Uterus (tissue), 4 donors: ENCODE measurements around the gene DCLK2. TPM values are rescaled to one million over a fixed set of nuclear protein-coding genes. Genes with fewer than 3 reads are reported as not detected.

Experiments
- DNase-seq, 2 donors: peaks; one replicate each; pipeline ENCODE4 v3.0.0-alpha.2; 2019 to 2020
- H3K27ac ChIP-seq, 2 donors: fragments of 200-600 bp; sonication (generic); 1 replicate in 1 of 2; 2 replicates in 1 of 2; pipeline ENCODE4 v1.5.1; 2016 to 2018
- H3K27me3 ChIP-seq, 2 donors: fragments of 200-600 bp; sonication (generic); one replicate each; pipeline ENCODE4 v1.5.1; 2018 to 2019; ENCODE audit warnings: control low read depth in 1 of 2
- H3K36me3 ChIP-seq, 2 donors: fragments of 200-600 bp; sonication (generic); one replicate each; pipeline ENCODE4 v1.5.1; 2019; ENCODE audit warnings: control low read depth in 1 of 2
- H3K4me1 ChIP-seq, 2 donors: fragments of 200-600 bp; sonication (generic); one replicate each; pipeline ENCODE4 v1.5.1; 2018 to 2019; ENCODE audit warnings: control low read depth in 1 of 2
- H3K4me3 ChIP-seq, 2 donors: fragments of 200-600 bp; sonication (generic); 1 replicate in 1 of 2; 2 replicates in 1 of 2; pipeline ENCODE4 v1.5.1; 2018 to 2019; ENCODE audit warnings: mild to moderate bottlenecking in 1 of 2
- H3K9me3 ChIP-seq, 2 donors: fragments of 200-600 bp; sonication (generic); one replicate each; pipeline ENCODE4 v1.5.1; 2019; ENCODE audit warnings: control low read depth in 1 of 2
- POLR2A ChIP-seq, 2 donors: fragments of 450-650 bp; IDR thresholded peaks; one replicate each; pipeline ENCODE4 v1.6.1; 2016; ENCODE audit warnings: antibody characterized with exemption in 2 of 2, mild to moderate bottlenecking in 1 of 2, moderate library complexity in 1 of 2
- intact Hi-C: fragments of 100-400 bp; cut with DNase I; formaldehyde crosslinking; loops from one replicate; pipeline ENCODE4 v1.15.1; 2023; ENCODE audit warnings: low total_unique reads
- total RNA-seq, 4 donors: library from RNA; depleted of rRNA in 3 of 4; stranded (reverse); fragments of >200 nt in 3 of 4; gene quantifications; one replicate each; pipeline versions ENCODE4 v1.1.0 to v1.2.4, GENCODE V29; 2014 to 2023
- TF ChIP-seq, protein P1 (sequence below), 4 experiments: fragments of 200-600 bp in 2 of 4; fragments of 450-650 bp in 2 of 4; sonication (generic) in 2 of 4; IDR thresholded peaks; one replicate each; pipeline ENCODE4 v1.5.1; 2016 to 2019; ENCODE audit warnings: antibody characterized with exemption in 4 of 4, mild to moderate bottlenecking in 2 of 4, moderate library complexity in 1 of 4
- donor health status: DM: yes; HTN: yes; CAD: no.

DCLK2 gene
- total RNA-seq, 4 donors from 2014 or later: 0.29 to 27.5 (median 10.1) TPM

DNA sequence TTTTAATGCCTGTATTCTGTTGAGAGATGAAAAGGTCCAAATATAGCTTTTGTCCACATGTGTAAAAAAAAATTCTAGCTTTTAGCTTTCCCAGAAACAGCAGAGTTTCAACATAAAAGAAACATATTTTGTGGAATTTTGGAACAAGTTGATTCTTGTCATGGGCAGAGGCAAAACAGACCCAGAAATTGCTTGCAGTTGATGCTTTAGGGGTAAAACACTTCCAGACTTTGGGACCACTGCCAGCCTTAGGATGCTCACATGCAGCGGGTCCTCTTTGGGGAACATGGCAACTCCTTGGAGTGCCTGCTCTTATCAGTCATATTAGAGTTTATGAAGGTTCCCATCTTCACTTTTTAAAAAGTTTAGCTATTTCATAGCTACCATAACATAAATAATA, 30.4 kb downstream of the DCLK2 start:
- no peaks in the 10 kb centered on the region for H3K36me3 ChIP-seq
- H3K4me3 ChIP-seq: no peak overlapping the region
- H3K4me1 ChIP-seq: no peaks in the 10 kb centered on the region
- no peak for TF ChIP-seq POLR2A (IDR thresholded peaks at IDR 0.05)
- TF ChIP-seq, protein P1, sequence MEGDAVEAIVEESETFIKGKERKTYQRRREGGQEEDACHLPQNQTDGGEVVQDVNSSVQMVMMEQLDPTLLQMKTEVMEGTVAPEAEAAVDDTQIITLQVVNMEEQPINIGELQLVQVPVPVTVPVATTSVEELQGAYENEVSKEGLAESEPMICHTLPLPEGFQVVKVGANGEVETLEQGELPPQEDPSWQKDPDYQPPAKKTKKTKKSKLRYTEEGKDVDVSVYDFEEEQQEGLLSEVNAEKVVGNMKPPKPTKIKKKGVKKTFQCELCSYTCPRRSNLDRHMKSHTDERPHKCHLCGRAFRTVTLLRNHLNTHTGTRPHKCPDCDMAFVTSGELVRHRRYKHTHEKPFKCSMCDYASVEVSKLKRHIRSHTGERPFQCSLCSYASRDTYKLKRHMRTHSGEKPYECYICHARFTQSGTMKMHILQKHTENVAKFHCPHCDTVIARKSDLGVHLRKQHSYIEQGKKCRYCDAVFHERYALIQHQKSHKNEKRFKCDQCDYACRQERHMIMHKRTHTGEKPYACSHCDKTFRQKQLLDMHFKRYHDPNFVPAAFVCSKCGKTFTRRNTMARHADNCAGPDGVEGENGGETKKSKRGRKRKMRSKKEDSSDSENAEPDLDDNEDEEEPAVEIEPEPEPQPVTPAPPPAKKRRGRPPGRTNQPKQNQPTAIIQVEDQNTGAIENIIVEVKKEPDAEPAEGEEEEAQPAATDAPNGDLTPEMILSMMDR (IDR thresholded peaks at IDR 0.05): no peak
- no peaks in the 10 kb centered on the region for H3K27me3 ChIP-seq
- DNase-seq: no peak
- intact Hi-C loops: no loop called here
- peaks cover 0 to under 1% of the 10 kb centered on the region in 2 donors for H3K9me3 ChIP-seq
- H3K27ac ChIP-seq: no peak overlapping the region

DNA sequence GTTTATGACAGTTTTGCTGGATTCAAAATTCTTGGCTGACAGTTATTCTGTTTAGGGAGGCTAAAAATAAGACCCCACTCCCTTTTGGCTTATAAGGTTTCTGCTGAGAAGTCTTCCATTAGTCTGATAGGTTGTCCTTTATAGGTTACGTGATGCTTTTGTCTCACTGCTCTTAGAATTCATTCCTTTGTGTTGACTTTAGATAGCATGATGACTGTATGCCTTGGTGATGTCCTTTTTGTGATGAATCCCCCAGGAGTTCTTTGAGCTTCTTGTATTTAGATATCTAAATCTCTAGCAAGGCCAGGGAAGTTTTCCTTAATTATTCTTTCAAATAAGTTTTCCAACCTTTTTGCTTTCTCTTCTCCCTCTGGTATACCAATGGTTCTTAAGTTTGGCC, 36.4 kb downstream of the DCLK2 start:
- intact Hi-C loops: no loop called here
- no peaks in the 10 kb centered on the region for H3K4me1 ChIP-seq

DNA sequence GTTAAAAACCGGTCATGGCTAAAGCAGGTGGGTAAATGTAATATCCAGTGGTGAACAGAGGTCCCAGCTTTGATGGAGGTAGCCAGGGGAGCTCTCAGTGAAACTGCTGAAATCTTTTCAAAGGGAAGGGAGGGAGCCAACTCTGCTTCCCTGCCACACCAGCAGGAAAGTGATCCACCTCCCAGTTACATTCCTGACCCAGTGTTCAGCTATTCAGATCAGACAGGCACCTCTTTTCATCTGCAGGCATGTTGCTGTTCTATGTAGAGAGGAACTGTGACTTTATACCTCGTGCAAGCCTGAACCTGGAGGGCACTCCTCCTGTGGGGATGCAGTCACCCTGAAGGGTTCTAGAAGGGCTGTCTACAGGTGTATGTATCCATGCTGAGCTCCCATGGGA, 37.6 kb downstream of the DCLK2 start:
- no peak overlapping the region for H3K27ac ChIP-seq
- intact Hi-C loops: no loop called here
- H3K36me3 ChIP-seq: no peaks in the 10 kb centered on the region
- no peaks in the 10 kb centered on the region for H3K27me3 ChIP-seq
- H3K9me3 ChIP-seq: peaks cover 0 to 6% of the 10 kb centered on the region in 2 donors
- no peaks in the 10 kb centered on the region for H3K4me1 ChIP-seq
- no peak overlapping the region for H3K4me3 ChIP-seq
- TF ChIP-seq, protein P1 (IDR thresholded peaks at IDR 0.05): no peak
- no peak for TF ChIP-seq POLR2A (IDR thresholded peaks at IDR 0.05)
- DNase-seq: no peak

More for the DNA sequence above, 36.4 kb downstream of the DCLK2 start:
- no peaks in the 10 kb centered on the region for H3K27me3 ChIP-seq
- no peak for TF ChIP-seq POLR2A (IDR thresholded peaks at IDR 0.05)
- TF ChIP-seq, protein P1 (IDR thresholded peaks at IDR 0.05): no peak
- H3K4me3 ChIP-seq: no peak overlapping the region
- peaks cover 0 to 6% of the 10 kb centered on the region in 2 donors for H3K9me3 ChIP-seq
- H3K36me3 ChIP-seq: no peaks in the 10 kb centered on the region
- DNase-seq: no peak
- H3K27ac ChIP-seq: no peak overlapping the region

DNA sequence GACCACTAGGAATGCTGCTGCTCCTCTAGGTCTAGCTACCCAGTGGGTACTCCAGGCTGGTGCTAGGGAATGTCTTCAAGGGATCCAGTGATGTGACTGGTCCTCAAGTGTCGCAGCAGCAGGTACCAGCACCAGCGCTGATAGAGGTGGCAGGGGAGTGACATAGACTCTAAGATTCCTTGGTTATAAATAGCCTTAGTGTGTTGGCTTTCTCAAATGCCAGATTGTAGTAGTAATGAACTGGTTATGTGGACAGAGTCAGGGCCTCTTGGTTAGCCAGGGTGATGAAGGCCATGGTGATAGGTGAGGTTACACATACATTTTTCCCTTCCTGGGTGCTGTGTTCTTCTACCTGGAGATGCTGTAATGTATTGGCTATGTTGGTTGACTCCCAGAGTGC, 38.3 kb downstream of the DCLK2 start:
- no peaks in the 10 kb centered on the region for H3K4me1 ChIP-seq
- DNase-seq: no peak
- no peaks in the 10 kb centered on the region for H3K36me3 ChIP-seq
- intact Hi-C loops: no loop called here
- no peak overlapping the region for H3K4me3 ChIP-seq
- H3K27ac ChIP-seq: no peak overlapping the region
- peaks cover 0 to 6% of the 10 kb centered on the region in 2 donors for H3K9me3 ChIP-seq
- TF ChIP-seq, protein P1 (IDR thresholded peaks at IDR 0.05): no peak
- TF ChIP-seq POLR2A (IDR thresholded peaks at IDR 0.05): no peak
- no peaks in the 10 kb centered on the region for H3K27me3 ChIP-seq

DNA sequence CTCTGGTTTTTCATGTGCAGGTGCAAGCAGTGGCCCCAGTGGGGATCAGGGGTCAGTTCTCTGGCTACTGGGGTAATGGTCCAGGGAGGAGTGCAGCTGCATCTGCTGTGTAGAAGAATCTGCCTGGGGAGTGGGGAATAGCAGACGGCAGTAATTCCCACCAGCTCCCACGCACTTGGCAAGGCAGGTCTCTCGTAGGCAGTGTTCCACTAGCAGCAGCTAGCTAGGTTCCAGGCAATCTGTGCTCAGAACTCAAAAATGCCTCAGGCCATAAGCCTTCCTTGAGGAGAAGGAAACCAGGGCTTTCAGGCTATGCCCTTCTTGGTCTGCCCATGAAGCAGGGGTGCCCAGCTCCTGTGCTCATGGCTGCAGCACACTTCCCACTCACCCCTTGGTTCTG, 38.8 kb downstream of the DCLK2 start:
- intact Hi-C loops: no loop called here
- Histone ChIP-seq H3K4me1 (no peaks in the 10 kb centered on the region), H3K4me3 (no peak overlapping the region), H3K36me3 (no peaks in the 10 kb centered on the region), H3K27ac (no peak overlapping the region), H3K9me3 (peaks cover 0 to 6% of the 10 kb centered on the region in 2 donors), H3K27me3 (no peaks in the 10 kb centered on the region)
- TF ChIP-seq, protein P1 (IDR thresholded peaks at IDR 0.05): no peak
- TF ChIP-seq POLR2A (IDR thresholded peaks at IDR 0.05): no peak
- DNase-seq: peak; percentile 40 to 74
